CD14-positive monocyte (primary cell): ENCODE results near the gene SLC24A3. TPM values are rescaled to one million over a fixed set of nuclear protein-coding genes. Genes with fewer than 3 reads are reported as not detected.

Source experiments
- DNase-seq, 3 donors: peaks; one replicate each; pipeline ENCODE4 v3.0.0-alpha.2; 2011 to 2022
- H2AFZ ChIP-seq: 2 replicates; pipeline ENCODE4 v1.6.0; 2012; ENCODE audit warnings: mild to moderate bottlenecking, low read depth, low read length, inconsistent platforms; ENCODE audit not compliant: insufficient read depth, poor library complexity, severe bottlenecking
- H3K27ac ChIP-seq, 2 donors: 1 replicate in 1 of 2; 2 replicates in 1 of 2; pipeline ENCODE4 v1.5.1; 2012 to 2013; ENCODE audit warnings: low read length in 2 of 2, control low read depth in 1 of 2, inconsistent platforms in 1 of 2, low read depth in 1 of 2, mild to moderate bottlenecking in 1 of 2
- H3K27me3 ChIP-seq, 2 donors: one replicate each; pipeline versions ENCODE4 v1.6.0 to v1.6.1; 2011 to 2013; ENCODE audit warnings: low read length in 2 of 2; ENCODE audit not compliant: control insufficient read depth in 2 of 2, insufficient read depth in 2 of 2
- H3K36me3 ChIP-seq, 2 donors: replicated peaks in 1 of 2; 1 replicate in 1 of 2; 2 replicates in 1 of 2; pipeline versions ENCODE4 v1.5.1 to v1.6.1; 2012 to 2013; ENCODE audit warnings: low read length in 2 of 2, control low read depth in 1 of 2, inconsistent platforms in 1 of 2, mild to moderate bottlenecking in 1 of 2; ENCODE audit not compliant: insufficient read depth in 2 of 2, control insufficient read depth in 1 of 2
- H3K4me1 ChIP-seq, 2 donors: 1 replicate in 1 of 2; 2 replicates in 1 of 2; pipeline versions ENCODE4 v1.5.1 to v1.6.1; 2012 to 2013; ENCODE audit warnings: low read length in 2 of 2, control low read depth in 1 of 2, inconsistent platforms in 1 of 2, mild to moderate bottlenecking in 1 of 2, moderate library complexity in 1 of 2; ENCODE audit not compliant: insufficient read depth in 2 of 2, control insufficient read depth in 1 of 2
- H3K4me2 ChIP-seq: replicated peaks from 2 replicates; pipeline ENCODE3; 2012; ENCODE audit warnings: low read length, moderate library complexity, mild to moderate bottlenecking; ENCODE audit not compliant: poor library complexity, severe bottlenecking; ENCODE audit errors: extremely low read depth
- H3K4me3 ChIP-seq, 3 experiments: fragments of 200-600 bp in 1 of 3; sonication (generic) in 1 of 3; replicated peaks in 1 of 3; 1 replicate in 2 of 3; 2 replicates in 1 of 3; pipeline ENCODE4 v1.5.1; 2011 to 2013; ENCODE audit warnings: low read length in 3 of 3, mild to moderate bottlenecking in 3 of 3, control low read depth in 2 of 3, low read depth in 2 of 3, inconsistent platforms in 1 of 3, moderate library complexity in 1 of 3
- H3K79me2 ChIP-seq: 2 replicates; pipeline ENCODE4 v1.6.0; 2012; ENCODE audit warnings: mild to moderate bottlenecking, control low read depth, inconsistent platforms, low read length, moderate library complexity; ENCODE audit not compliant: insufficient read depth
- H3K9ac ChIP-seq: 2 replicates; pipeline ENCODE4 v1.6.0; 2017; ENCODE audit warnings: low read length, mild to moderate bottlenecking; ENCODE audit not compliant: insufficient read depth, poor library complexity, severe bottlenecking
- H3K9me3 ChIP-seq, 2 donors: replicated peaks in 1 of 2; 1 replicate in 1 of 2; 2 replicates in 1 of 2; pipeline versions ENCODE4 v1.5.1 to v1.6.1; 2012 to 2013; ENCODE audit warnings: low read length in 2 of 2, control low read depth in 1 of 2; ENCODE audit not compliant: control insufficient read depth in 1 of 2, insufficient read depth in 1 of 2
- H4K20me1 ChIP-seq: 2 replicates; pipeline ENCODE4 v1.6.0; 2012; ENCODE audit warnings: mild to moderate bottlenecking, low read length, control low read depth, moderate library complexity; ENCODE audit not compliant: insufficient read depth
- H3K27ac Mint-ChIP-seq, 7 donors: one replicate each; pipeline ENCODE4 v1.8.0; 2020; ENCODE audit warnings: mild to moderate bottlenecking in 7 of 7, mixed read lengths in 7 of 7, moderate library complexity in 6 of 7, inconsistent platforms in 2 of 7
- H3K27me3 Mint-ChIP-seq, 3 donors: one replicate each; pipeline ENCODE4 v1.8.0; 2021 to 2022; ENCODE audit warnings: low read depth in 3 of 3, mild to moderate bottlenecking in 3 of 3, mixed read lengths in 3 of 3, moderate library complexity in 3 of 3, inconsistent platforms in 1 of 3
- H3K36me3 Mint-ChIP-seq, 2 donors: one replicate each; pipeline ENCODE4 v1.8.0; 2020; ENCODE audit warnings: mixed read lengths in 2 of 2, inconsistent platforms in 1 of 2, mild to moderate bottlenecking in 1 of 2
- H3K4me1 Mint-ChIP-seq: one replicate; pipeline ENCODE4 v1.8.0; 2020; ENCODE audit warnings: mild to moderate bottlenecking, mixed read lengths
- H3K4me3 Mint-ChIP-seq, 2 donors: one replicate each; pipeline ENCODE4 v1.8.0; 2020; ENCODE audit warnings: mild to moderate bottlenecking in 2 of 2, mixed read lengths in 2 of 2, moderate library complexity in 1 of 2
- H3K9me3 Mint-ChIP-seq, 7 donors: one replicate each; pipeline ENCODE4 v1.8.0; 2020 to 2022; ENCODE audit warnings: mixed read lengths in 7 of 7, mild to moderate bottlenecking in 6 of 7, moderate library complexity in 6 of 7, inconsistent platforms in 2 of 7
- CTCF ChIP-seq: fragments of 200-600 bp; IDR thresholded peaks from one replicate; pipeline ENCODE4 v1.8.0; 2022; ENCODE audit warnings: antibody characterized with exemption, mild to moderate bottlenecking
- WGBS: methylation state at CpG from one replicate; pipeline ENCODE4 v1.1.5; 2013; ENCODE audit warnings: missing lambda C conversion rate; ENCODE audit not compliant: insufficient coverage; 5-methylcytosine and 5-hydroxymethylcytosine counted together
- intact Hi-C, 2 donors: fragments of 100-400 bp; cut with micrococcal nuclease; formaldehyde crosslinking; loops; one replicate each; pipeline versions ENCODE4 v1.15.0 to v1.15.1; 2023
- polyA plus RNA-seq, 3 donors: library from polyadenylated mRNA; depleted of rRNA in 1 of 3; unstranded in 2 of 3; stranded (reverse) in 1 of 3; fragments of 300-500 nt in 2 of 3; fragments of >200 nt in 1 of 3; fragmentation: Illumina TruSeq in 2 of 3; gene quantifications; 1 replicate in 2 of 3; 2 replicates in 1 of 3; pipeline ENCODE4 v1.2.3, GENCODE V29; 2012 to 2021

SLC24A3 gene
- polyA plus RNA-seq, 3 donors, result 0.04 to 0.08 TPM; not detected in 1

GRCh38 chr20:19747903-19748302 lies 535.5 kb downstream of the SLC24A3 start:
- H3K9ac ChIP-seq, result no peak overlapping the region
- no peak overlapping the region for H2AFZ ChIP-seq
- Mint-ChIP-seq H3K4me3 (no peak overlapping the region), H3K9me3 (peaks cover 2 to 10% (median 8%) of the 10 kb centered on the region in 7 donors), H3K4me1 (peaks cover 24% of the 10 kb centered on the region), H3K27me3 (peaks cover 0 to 7% (median 5%) of the 10 kb centered on the region in 3 donors), H3K36me3 (no peaks in the 10 kb centered on the region), H3K27ac (no peak overlapping the region)
- WGBS, result 100% methylated on average over 2 of the region's 4 CpGs
- no peaks in the 10 kb centered on the region for H3K36me3 ChIP-seq
- intact Hi-C loops, result loop anchor here in 1 of 2 donors (5.0 kb wide), 1 partner anchor 56 kb away; no protein-coding TSS in a partner anchor
- no peak overlapping the region for H3K27ac ChIP-seq
- DNase-seq, result no peak
- peaks cover 21 to 22% of the 10 kb centered on the region in 2 donors for H3K4me1 ChIP-seq
- H3K9me3 ChIP-seq, result peaks cover 0 to 3% of the 10 kb centered on the region in 2 donors
- no peak for TF ChIP-seq CTCF
- H3K4me3 ChIP-seq, result no peak overlapping the region
- H3K27me3 ChIP-seq, result no peaks in the 10 kb centered on the region
- no peaks in the 10 kb centered on the region for H3K79me2 ChIP-seq
- no peaks in the 10 kb centered on the region for H4K20me1 ChIP-seq
- no peak overlapping the region for H3K4me2 ChIP-seq

DNA sequence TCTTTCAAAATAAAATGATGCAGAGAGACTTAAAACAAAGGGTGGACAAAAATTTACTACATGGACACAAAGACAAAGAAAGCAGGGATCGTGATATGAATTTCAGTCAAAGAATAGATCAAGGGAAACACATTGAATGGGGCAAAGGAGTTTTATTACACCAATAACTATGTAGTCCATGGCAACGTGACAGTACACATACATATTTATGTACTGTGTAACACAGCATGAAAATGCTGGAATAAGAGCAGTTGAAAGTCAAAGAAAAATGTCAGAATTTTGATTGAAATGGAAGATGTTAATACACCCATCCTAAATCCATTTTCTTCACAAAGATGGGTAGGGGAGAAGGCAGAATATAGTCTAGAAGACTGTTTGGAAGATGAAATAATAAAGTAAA lies 536.2 kb downstream of the SLC24A3 start:
- Histone ChIP-seq H3K27me3 (no peaks in the 10 kb centered on the region), H3K4me3 (no peak overlapping the region), H3K9me3 (peaks cover 0 to 3% of the 10 kb centered on the region in 2 donors), H3K9ac (no peak overlapping the region), H3K4me1 (peaks cover 14% of the 10 kb centered on the region in 2 donors), H3K79me2 (no peaks in the 10 kb centered on the region), H3K27ac (no peak overlapping the region), H3K36me3 (no peaks in the 10 kb centered on the region), H2AFZ (no peak overlapping the region), H3K4me2 (no peak overlapping the region), H4K20me1 (no peaks in the 10 kb centered on the region)
- TF ChIP-seq CTCF, result no peak
- no peak for DNase-seq
- H3K9me3 Mint-ChIP-seq, result peaks cover 2 to 10% (median 8%) of the 10 kb centered on the region in 7 donors
- no CpG with 5 or more reads among the region's 2 CpGs for WGBS
- peaks cover 16% of the 10 kb centered on the region for H3K4me1 Mint-ChIP-seq
- peaks cover 0 to 7% (median 5%) of the 10 kb centered on the region in 3 donors for H3K27me3 Mint-ChIP-seq
- peak overlapping the region in 1 of 7 donors; percentile 7 for H3K27ac Mint-ChIP-seq
- no peaks in the 10 kb centered on the region for H3K36me3 Mint-ChIP-seq
- no peak overlapping the region for H3K4me3 Mint-ChIP-seq
- intact Hi-C loops, result loop anchor here in 1 of 2 donors (5.0 kb wide), 1 partner anchor 56 kb away; no protein-coding TSS in a partner anchor
